GM19099 (cell line): ENCODE measurements around the gene RHNO1.

Experiments used
- POLR2A ChIP-seq: IDR thresholded peaks from 3 replicates; pipeline ENCODE4 v1.6.1; 2011; ENCODE audit warnings: low read depth; ENCODE audit not compliant: insufficient read length; ENCODE audit errors: extremely low read depth

Gene RHNO1

DNA sequence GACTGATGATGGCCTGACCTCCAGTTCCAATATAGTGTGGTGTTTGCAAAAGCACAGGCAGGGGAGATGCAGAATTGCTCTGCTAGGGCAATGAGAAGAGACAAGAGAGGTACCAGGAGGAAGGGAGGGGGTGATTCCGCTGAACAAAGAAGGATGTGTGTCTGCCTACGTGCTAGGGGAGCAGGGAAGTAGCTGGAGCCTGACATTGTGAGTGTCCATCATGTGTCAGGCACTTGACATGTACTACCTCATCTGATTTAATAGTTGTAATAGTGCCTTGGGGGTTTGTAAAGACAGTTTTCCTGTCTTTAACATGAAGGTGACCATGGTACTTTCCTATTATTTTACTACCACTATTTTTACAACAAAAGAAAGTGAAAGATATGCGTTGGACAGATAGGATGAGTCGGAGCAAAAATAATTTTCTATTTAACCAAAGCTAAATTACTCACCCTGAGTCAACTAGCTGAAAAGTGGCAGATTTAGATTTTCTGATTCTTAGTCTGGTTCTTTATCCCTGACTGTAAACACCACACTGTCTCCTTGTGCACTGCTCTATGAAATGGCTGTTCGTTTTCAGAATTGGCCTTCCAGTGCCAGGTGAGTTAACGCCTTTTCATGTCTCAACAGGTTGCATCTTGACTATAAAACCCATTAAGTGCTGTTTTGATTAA is 48.4 kb downstream of the RHNO1 start:
- no peak for TF ChIP-seq POLR2A

DNA sequence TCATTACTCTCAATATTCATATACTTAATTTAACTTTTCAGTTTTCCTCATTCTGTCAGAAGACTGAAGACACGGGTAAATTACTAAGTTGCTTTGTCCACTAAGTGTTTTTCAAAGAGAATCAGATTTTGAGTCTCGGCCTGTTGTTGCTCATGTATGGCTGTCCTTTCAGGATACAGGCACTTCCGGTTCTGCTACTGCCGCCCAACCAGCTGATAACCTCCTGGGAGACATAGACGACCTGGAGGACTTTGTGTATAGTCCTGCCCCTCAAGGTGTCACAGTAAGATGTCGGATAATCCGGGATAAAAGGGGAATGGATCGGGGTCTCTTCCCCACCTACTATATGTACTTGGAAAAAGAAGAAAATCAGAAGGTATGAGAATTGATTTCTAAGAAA is 53.8 kb downstream of the RHNO1 start:
- no peak for TF ChIP-seq POLR2A

DNA sequence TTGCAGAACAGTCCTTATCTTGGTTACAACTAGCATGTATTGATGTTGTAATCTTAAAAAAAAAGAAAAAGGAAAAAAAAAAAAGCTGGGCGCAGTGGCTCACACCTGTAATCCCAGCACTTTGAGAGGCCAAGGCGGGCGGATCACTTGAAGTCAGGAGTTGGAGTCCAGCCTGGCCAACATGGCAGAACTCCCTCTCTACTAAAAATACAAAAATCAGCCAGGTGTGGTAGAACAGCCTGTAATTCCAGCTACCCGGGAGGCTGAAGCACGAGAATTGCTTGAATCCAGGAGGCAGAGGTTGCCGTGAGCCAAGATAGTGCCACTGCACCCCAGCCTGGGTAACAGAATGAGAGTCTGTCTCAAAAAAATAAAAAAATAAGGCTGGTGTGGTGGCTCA is 56.6 kb downstream of the RHNO1 start:
- no peak for TF ChIP-seq POLR2A

DNA sequence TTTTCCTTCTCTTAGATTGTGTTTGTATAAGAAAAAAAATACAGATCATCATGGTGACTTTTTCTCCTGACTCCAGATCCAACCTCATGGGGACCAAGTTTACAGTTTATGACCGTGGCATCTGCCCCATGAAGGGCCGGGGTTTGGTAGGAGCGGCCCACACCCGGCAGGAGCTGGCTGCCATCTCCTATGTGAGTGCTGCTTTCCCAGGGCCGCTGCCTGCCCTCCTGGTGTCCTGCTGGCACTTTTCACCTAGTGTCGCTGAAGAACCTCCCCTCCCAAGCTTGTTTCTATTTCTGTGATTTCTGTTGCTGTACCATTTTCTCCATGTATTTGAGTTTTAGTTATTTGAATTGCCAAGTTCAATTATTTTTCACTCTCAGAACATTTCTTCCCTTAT is 57.3 kb downstream of the RHNO1 start:
- TF ChIP-seq POLR2A, result no peak

DNA sequence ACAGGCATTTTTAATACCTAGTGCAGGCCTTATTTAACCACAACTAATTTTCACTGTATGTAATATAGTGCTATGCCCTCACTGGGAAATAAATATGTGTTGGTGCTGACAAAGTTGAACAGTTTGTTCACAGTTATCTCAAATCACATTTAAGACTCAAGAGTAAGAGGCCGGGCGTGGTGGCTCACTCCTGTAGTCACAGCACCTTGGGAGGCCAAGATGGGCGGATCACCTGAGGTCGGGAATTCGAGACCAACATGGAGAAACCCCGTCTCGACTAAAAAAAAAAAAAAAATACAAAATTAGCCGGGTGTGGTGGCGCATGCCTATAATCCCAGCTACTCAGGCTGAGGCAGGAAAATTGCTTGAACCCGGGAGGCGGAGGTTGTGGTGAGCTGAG is 59.3 kb downstream of the RHNO1 start:
- no peak for TF ChIP-seq POLR2A

DNA sequence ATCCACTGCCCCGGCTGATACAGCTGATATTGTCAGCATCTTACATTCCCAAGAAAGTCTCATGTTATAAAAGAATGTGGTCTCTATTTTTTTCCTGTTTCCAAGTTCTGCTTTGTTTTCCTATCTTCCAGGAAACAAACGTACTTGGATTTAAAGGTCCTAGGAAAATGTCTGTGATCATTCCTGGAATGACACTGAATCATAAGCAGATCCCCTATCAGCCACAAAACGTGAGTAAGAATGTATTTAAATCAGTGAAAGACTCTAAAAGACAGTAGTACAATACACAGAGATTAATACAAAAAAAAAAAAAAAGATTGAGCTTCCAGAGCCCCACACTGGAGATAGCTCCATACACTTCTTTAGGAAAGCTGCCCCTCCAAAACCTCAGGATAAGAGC is 60.5 kb downstream of the RHNO1 start:
- TF ChIP-seq POLR2A, result no peak
